HT-29 (cell line): Measurements from ENCODE around the gene UHRF2. TPM values are rescaled to one million over a fixed set of nuclear protein-coding genes. Genes with fewer than 3 reads are reported as not detected.
A peak's percentile ranks its signal among the peaks of the same experiment; 100 is the strongest.
"Not testable (repeated sequence)": the region's sequence is repeated elsewhere in the genome, so short reads cannot be mapped to it uniquely, and the experiment has no call there.

ENCODE experiments used
- DNase-seq: peaks from one replicate; pipeline ENCODE4 v3.0.0-alpha.2; 2015; ENCODE audit warnings: low spot score
- total RNA-seq: library from RNA; depleted of rRNA; stranded (reverse); fragments of >200 nt; shearing (Covaris generic); gene quantifications from 2 replicates; pipeline ENCODE4 v1.2.3, GENCODE V29; 2014

Gene UHRF2
- total RNA-seq, 1 experiment from 2014 or later: 31.2 TPM

- no peak for DNase-seq
Observed at GRCh38 chr9:6488395-6488794, 75.4 kb downstream of the UHRF2 start.

GRCh38 chr9:6489099-6489498, 76.1 kb downstream of the UHRF2 start:
- no peak for DNase-seq

- DNase-seq: no peak
Observed at GRCh38 chr9:6490863-6491262, 77.9 kb downstream of the UHRF2 start.

- peak; percentile 2 for DNase-seq
Observed at GRCh38 chr9:6495466-6495865, 82.5 kb downstream of the UHRF2 start.

DNA sequence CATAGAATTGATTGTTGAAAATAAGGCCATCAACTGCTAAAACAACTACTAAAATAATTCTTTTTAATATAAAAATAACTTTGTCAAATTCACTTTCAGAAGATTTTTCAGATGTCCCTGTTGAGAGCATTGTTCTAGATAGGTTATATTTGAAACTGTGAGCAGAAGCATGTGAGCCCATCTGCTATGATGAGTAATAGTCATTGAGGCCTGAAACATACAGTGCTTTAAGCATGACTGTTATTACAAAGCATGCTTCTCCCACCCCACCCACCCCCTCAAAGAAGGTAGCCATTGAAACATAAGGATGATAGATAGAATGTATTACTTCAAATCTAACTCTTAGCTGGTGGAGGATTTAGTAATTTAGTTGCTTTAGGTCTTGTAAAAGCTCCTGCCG, 86.0 kb downstream of the UHRF2 start:
- DNase-seq: no peak

DNA sequence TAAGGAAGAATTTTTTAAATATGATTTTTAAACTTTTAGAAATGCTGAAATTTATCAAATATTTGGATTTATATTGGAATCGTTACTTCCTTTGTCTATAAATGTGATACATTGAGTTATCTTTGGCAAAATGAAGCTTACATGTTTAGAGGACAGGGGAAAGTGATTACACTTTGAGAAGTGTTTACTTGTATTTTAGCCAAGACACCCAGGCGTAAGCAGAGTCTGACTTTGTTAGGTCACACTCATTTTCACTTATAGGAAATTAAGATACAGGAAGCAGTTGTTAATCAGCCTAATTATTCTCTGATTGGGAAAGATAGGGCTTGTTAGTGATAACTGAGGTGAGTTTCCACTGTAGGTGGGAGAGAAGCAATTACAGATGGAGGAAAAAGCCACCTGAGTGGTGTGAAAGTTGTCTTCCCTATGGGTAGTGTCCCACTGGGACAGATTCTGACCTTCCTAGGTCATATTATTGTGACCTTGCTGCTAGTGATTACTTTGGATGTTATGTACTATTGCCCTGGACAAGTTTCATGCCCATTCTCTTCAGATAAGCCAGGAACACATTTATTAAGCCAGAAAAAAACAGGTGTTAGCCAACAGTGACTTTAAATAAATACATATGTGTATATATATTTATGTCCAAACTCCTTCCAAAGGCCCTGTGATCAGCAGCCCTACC, 88.7 kb downstream of the UHRF2 start:
- DNase-seq: no peak

DNA sequence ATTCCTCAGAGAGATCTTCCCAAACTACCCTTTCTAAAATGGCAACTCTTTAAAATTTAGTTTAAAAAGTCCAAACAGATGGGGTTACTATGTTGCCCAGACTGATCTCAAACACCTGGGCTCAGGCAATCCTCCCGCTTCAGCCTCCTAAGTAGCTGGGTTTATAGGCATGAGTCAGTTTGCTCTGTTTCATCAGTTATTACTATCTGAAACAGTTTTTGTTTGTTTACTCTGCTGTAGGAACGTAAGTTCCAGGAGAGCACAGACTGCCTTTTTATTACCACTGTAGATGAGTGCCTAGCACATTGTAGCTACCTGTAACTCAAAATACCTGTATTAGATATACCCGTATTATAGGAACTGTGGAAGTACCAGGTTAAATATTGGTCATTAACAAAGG, 89.4 kb downstream of the UHRF2 start:
- no peak for DNase-seq

DNA sequence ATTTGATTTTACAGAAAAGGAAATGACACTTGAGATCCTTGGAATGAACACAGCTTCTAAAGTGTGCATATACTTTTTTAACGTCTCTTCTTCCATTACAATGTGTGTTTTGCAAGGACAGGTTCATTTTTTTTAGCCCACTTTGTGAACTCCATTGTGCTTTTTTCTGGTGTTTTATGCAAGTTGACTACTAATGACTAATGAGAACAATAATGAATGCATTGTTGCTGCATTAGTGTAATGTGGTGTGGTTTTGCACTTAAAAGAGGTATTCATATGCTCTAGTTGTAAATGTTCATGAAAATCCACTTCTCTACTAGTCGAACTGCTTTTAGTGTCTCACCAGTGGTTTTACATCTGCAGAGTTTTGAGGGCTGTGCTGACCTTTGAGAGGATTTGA, 93.6 kb downstream of the UHRF2 start:
- DNase-seq: no peak

DNA sequence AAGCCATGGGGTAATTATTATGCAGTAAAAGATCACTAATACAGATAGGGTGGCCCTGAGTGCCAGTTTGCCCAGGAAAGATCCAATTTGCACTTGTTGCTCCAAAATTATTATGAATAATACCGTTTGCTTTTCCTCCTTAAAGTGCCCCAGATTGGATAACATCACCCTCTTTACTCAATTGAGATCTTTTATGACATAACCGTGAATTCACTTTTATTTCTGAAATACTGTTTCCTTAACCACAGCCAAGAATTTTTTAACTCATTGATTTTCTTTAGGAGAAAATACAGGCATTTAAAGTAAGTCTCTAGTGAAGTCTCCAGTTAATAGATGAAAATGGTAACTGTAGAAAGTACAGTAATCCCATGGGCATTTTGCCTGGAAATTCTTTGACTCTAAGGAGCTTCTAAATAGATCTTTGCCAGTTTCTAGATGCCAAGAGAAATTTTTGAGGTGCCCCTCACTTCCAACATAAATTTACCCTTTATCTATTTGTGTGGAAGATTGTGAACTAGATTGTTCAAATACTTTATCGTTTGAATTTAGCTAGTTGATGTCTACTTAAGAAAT, 99.2 kb downstream of the UHRF2 start:
- DNase-seq: no peak

DNA sequence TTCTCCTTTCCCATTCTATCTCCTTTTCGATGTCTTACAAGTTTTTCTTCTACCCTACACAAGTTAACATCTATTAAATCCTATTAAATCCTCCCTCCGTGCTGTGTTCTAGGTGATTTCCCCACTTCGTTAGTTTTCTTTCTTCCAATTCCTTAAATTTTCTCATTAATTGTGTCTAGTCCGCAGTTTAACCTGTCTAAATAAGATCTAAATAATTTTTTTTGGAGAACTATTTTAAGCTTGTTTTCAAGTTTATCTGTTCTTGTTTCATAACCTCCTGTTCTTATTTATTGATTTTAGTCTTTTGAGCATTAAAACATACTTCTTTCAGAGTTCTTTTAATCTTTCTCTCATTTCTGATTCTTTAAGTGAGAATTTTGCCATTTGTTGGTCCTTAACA, 109.3 kb downstream of the UHRF2 start:
- DNase-seq: no peak

DNA sequence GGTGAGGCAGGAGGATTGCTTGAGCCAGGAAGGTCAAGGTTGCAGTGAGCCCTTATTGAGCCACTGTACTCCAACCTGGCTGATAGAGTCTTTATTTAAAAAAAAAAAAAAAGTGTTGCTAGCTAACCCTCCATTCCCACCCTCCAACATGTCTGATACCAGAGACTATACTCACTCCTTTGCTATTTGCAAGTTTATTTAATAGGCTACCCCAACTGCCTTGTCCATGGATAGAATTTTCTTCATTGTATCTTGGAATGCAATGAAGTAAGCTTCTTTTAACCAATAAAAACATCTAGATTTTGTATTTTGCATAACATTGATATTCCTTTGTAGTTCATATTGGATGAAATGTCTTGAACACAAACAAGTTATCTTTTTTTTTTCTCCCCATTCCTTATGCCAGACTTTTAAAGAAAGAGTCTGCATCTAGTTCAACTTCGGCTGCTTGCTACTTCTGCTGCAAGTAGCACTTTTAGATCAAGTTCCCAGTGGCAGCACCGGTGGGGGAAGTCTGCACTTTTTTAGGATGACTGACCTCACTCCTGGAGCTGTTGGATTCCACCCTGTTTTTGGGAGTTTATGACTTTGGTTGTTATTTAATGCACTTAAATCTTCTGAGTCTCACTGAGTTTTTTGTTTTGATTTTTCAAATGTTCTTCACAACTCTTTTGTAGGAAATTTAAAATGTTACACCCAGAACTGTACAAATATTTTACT, 112.5 kb downstream of the UHRF2 start:
- no peak for DNase-seq

- DNase-seq: no peak
Observed at GRCh38 chr9:6535594-6535993, 122.6 kb downstream of the UHRF2 start.

GRCh38 chr9:6538666-6539071, 125.7 kb downstream of the UHRF2 start:
- no peak for DNase-seq

- DNase-seq: not testable (repeated sequence)
Observed at GRCh38 chr9:6542617-6543016, 129.6 kb downstream of the UHRF2 start.

DNA sequence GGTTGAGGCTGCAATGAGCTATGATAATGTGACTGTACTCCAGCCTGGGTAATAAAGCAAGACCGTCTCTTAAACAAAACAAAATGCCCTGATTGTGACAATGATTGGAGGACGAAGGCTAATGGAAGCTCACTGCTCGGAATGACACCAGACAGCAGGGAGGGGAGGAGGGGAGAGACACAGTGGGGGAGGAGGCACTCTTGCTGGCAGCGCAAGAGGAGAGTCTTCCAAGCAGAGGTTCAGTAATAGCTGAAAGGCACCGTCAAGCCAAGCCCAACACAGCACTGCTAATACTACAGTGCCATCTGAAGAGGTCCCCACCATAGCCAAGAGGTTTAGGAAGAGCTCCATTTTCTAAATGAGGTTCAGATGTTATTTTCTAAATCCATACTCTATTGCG, 130.2 kb downstream of the UHRF2 start:
- DNase-seq: no peak

GRCh38 chr9:6545017-6545691, 132.2 kb downstream of the UHRF2 start:
- DNase-seq: no peak

GRCh38 chr9:6549106-6549800, 136.3 kb downstream of the UHRF2 start:
- DNase-seq: no peak

GRCh38 chr9:6551136-6551535, 138.1 kb downstream of the UHRF2 start:
- DNase-seq: no peak

DNA sequence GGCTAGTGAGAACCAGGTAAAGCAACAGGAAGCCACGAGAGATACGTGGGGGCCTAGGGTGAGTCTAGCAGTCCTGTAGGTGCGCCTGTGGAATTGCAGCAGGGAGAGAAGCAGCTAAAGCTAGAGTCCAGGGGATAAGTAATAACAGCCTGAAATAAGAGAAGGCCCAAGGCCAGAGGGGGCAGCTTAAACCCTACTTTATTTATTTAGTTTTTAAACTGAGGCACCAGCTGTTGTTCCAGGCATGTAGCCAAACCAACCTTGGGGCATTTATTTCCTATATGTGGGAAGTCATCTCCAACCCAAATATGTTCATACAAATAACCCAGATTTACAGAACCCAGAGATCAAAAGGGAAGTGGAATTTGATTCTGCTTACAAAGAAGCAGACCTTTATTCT, 139.0 kb downstream of the UHRF2 start:
- no peak for DNase-seq

GRCh38 chr9:6552498-6553121, 139.6 kb downstream of the UHRF2 start:
- DNase-seq: no peak

GRCh38 chr9:6553866-6554265, 140.9 kb downstream of the UHRF2 start:
- no peak for DNase-seq
